Spleen (tissue), 7 donors: ENCODE results near the gene TTLL11.

ENCODE experiments used
- CTCF ChIP-seq, 11 experiments: fragments of 200-600 bp in 7 of 11; fragments of 450-650 bp in 4 of 11; sonication (generic) in 4 of 11; IDR thresholded peaks in 8 of 11; conservative IDR thresholded peaks in 3 of 11; 1 replicate in 7 of 11; 2 replicates in 4 of 11; pipeline versions ENCODE4 v1.4.0 to v1.8.0; 2016 to 2021; ENCODE audit warnings: antibody characterized with exemption in 11 of 11, inconsistent platforms in 4 of 11, mild to moderate bottlenecking in 1 of 11
- POLR2A ChIP-seq, 3 donors: fragments of 450-650 bp; IDR thresholded peaks; one replicate each; pipeline ENCODE4 v1.5.1; 2017; ENCODE audit warnings: antibody characterized with exemption in 3 of 3, mild to moderate bottlenecking in 1 of 3
- donor health status: DM: no; HTN: no; CAD: no; lungs with moderate emphysema.
- donor health status: DM: no; HTN: no; CAD: no.
- donor health status: DM: no; HTN: no; CAD: no.

DNA sequence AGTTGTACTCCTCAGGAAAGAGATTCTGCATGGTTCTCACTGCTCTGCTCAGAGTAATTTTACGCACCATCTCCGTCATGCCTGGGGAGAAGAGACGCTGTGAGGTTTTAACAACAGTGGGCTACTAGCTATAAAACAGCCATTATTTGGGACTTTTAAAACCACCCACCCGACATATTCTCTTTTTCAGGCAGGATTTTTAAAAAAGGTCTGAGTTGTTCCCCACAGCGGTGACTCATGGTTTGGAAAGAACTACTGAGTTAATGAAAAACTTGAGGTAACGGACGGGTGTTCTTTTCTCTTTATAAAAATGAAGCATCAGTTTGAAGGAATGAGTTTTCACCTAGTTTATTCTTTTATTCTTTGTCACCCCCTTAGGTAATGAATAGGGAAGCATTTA, 61.3 kb downstream of the TTLL11 start:
- TF ChIP-seq CTCF (IDR thresholded peaks at IDR 0.05 in 8 of 11, conservative IDR thresholded peaks at IDR 0.05 in 3 of 11) (no peak), POLR2A (IDR thresholded peaks at IDR 0.05) (no peak)
